MM.1S (cell line): ENCODE measurements around the gene C2CD3.

Source experiments
- DNase-seq: peaks from one replicate; pipeline ENCODE4 v3.0.0-alpha.2; 2015
- H2AFZ ChIP-seq: fragments of 300-600 bp; sonication (generic); 2 replicates; pipeline ENCODE4 v1.6.0; 2016; ENCODE audit warnings: antibody characterized with exemption, low read length
- H3F3A ChIP-seq: fragments of 300-600 bp; sonication (generic); 2 replicates; pipeline ENCODE4 v1.6.1; 2016; ENCODE audit warnings: mild to moderate bottlenecking, antibody characterized with exemption, low read length, moderate library complexity, mixed read lengths; ENCODE audit not compliant: insufficient read depth
- H3K27ac ChIP-seq: fragments of 300-600 bp; sonication (generic); 2 replicates; pipeline ENCODE4 v1.5.1; 2016; ENCODE audit warnings: mild to moderate bottlenecking, low read length
- H3K27me3 ChIP-seq: fragments of 300-600 bp; sonication (generic); replicated peaks from 2 replicates; pipeline ENCODE4 v1.6.0; 2016; ENCODE audit warnings: low read length; ENCODE audit not compliant: insufficient read depth
- H3K36me3 ChIP-seq: fragments of 300-600 bp; sonication (generic); replicated peaks from 2 replicates; pipeline ENCODE4 v1.6.1; 2016; ENCODE audit warnings: mild to moderate bottlenecking, low read length, mixed read lengths; ENCODE audit not compliant: insufficient read depth
- H3K4me1 ChIP-seq: fragments of 300-600 bp; sonication (generic); 2 replicates; pipeline ENCODE4 v1.6.1; 2016; ENCODE audit warnings: low read length, mixed read lengths
- H3K4me2 ChIP-seq: fragments of 300-600 bp; sonication (generic); 2 replicates; pipeline ENCODE4 v1.6.0; 2016; ENCODE audit warnings: low read depth, low read length
- H3K4me3 ChIP-seq: fragments of 300-600 bp; sonication (generic); 2 replicates; pipeline ENCODE4 v1.5.1; 2016; ENCODE audit warnings: low read length, mixed read lengths
- H3K79me2 ChIP-seq: fragments of 300-600 bp; sonication (generic); 2 replicates; pipeline ENCODE4 v1.6.1; 2016; ENCODE audit warnings: mixed run types, low read length, mixed read lengths
- H3K9ac ChIP-seq: fragments of 300-600 bp; sonication (generic); 2 replicates; pipeline ENCODE4 v1.6.1; 2016; ENCODE audit warnings: low read length, mixed read lengths
- H3K9me2 ChIP-seq: fragments of 300-600 bp; sonication (generic); replicated peaks from 2 replicates; pipeline ENCODE4 v1.6.1; 2016; ENCODE audit warnings: mild to moderate bottlenecking, low read length, mixed read lengths; ENCODE audit not compliant: insufficient read depth
- H3K9me3 ChIP-seq: fragments of 300-600 bp; sonication (generic); replicated peaks from 2 replicates; pipeline ENCODE4 v1.6.1; 2016; ENCODE audit warnings: mild to moderate bottlenecking, low read length, mixed read lengths; ENCODE audit not compliant: insufficient read depth
- H4K20me1 ChIP-seq: fragments of 300-600 bp; sonication (generic); 2 replicates; pipeline ENCODE4 v1.6.1; 2016; ENCODE audit warnings: mild to moderate bottlenecking, low read length, moderate library complexity, mixed read lengths; ENCODE audit not compliant: insufficient read depth
- EZH2 ChIP-seq: fragments of 300-600 bp; sonication (generic); optimal IDR thresholded peaks from 2 replicates; pipeline ENCODE3; 2017; ENCODE audit warnings: low read depth, mild to moderate bottlenecking, antibody characterized with exemption, low read length, mixed read lengths
- EZH2phosphoT487 ChIP-seq: fragments of 300-600 bp; sonication (generic); IDR thresholded peaks from 2 replicates; pipeline ENCODE4 v1.6.1; 2018; ENCODE audit warnings: antibody characterized with exemption, low read length
- TF ChIP-seq, protein P1 (sequence below): fragments of 300-600 bp; sonication (generic); IDR thresholded peaks from 2 replicates; pipeline ENCODE4 v1.5.1; 2016; ENCODE audit warnings: antibody characterized with exemption, low read length, mixed read lengths

Gene C2CD3

DNA sequence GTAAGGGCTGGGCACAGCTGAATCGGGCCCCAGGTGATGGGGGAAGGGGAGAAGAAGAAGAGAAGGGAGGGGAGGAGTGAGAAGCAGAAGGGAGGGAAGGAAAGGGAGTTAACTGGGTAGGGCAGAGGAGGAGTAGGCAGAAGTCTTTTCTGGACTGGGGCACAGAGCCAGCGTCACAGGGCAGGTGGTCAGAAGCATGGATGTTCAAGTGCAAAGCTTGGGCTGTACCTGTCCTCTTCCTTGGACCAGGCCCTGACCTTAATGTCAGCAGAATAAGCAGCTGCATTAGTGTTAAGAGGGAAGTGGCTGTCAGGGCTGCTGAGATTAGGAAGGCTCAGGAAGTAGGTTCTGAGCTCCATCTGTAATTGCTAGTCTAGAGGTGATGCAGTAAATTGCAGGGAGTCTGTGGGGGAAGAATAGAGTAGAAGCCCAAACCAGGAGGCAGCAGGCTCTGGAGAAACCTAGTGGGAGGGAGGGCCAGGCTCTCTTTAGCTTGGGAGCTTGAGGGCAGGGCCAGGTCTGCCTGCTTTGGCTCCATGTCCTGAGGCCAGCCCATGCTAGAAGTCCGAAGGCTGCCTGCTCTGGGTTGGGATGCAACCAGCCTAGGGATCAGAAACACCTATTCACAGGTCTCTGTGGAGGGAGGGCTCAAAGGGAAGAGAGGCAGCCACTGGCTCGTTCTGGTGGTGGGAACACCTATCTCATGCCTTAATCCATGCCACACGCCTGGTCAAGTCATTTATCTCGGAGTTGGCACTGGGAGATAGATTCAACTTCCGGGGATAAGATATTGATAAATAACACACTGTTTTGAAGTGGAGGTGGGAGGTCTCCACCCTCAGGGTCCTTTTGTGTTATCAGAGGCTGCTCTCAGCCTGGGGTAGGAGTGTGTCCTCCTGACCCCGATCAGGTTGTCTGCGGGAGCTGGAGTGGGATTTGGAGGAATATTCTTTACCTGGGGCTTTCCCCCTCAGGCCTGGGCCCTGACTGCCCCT lies 160.2 kb downstream of the C2CD3 start:
- H3K79me2 ChIP-seq, result no peaks in the 10 kb centered on the region
- H3F3A ChIP-seq, result peaks cover 13% of the 10 kb centered on the region
- no peak overlapping the region for H3K4me3 ChIP-seq
- H3K4me2 ChIP-seq, result no peak overlapping the region
- no peaks in the 10 kb centered on the region for H3K27me3 ChIP-seq
- no peak overlapping the region for H3K27ac ChIP-seq
- H2AFZ ChIP-seq, result no peak overlapping the region
- H3K9ac ChIP-seq, result no peak overlapping the region
- peaks cover 18% of the 10 kb centered on the region for H3K4me1 ChIP-seq
- DNase-seq, result no peak
- no peaks in the 10 kb centered on the region for H3K9me2 ChIP-seq
- TF ChIP-seq, protein P1, sequence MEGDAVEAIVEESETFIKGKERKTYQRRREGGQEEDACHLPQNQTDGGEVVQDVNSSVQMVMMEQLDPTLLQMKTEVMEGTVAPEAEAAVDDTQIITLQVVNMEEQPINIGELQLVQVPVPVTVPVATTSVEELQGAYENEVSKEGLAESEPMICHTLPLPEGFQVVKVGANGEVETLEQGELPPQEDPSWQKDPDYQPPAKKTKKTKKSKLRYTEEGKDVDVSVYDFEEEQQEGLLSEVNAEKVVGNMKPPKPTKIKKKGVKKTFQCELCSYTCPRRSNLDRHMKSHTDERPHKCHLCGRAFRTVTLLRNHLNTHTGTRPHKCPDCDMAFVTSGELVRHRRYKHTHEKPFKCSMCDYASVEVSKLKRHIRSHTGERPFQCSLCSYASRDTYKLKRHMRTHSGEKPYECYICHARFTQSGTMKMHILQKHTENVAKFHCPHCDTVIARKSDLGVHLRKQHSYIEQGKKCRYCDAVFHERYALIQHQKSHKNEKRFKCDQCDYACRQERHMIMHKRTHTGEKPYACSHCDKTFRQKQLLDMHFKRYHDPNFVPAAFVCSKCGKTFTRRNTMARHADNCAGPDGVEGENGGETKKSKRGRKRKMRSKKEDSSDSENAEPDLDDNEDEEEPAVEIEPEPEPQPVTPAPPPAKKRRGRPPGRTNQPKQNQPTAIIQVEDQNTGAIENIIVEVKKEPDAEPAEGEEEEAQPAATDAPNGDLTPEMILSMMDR, result no peak
- TF ChIP-seq EZH2phosphoT487 (no peak), EZH2 (no peak)
- H4K20me1 ChIP-seq, result no peaks in the 10 kb centered on the region
- no peaks in the 10 kb centered on the region for H3K36me3 ChIP-seq
- H3K9me3 ChIP-seq, result no peaks in the 10 kb centered on the region

DNA sequence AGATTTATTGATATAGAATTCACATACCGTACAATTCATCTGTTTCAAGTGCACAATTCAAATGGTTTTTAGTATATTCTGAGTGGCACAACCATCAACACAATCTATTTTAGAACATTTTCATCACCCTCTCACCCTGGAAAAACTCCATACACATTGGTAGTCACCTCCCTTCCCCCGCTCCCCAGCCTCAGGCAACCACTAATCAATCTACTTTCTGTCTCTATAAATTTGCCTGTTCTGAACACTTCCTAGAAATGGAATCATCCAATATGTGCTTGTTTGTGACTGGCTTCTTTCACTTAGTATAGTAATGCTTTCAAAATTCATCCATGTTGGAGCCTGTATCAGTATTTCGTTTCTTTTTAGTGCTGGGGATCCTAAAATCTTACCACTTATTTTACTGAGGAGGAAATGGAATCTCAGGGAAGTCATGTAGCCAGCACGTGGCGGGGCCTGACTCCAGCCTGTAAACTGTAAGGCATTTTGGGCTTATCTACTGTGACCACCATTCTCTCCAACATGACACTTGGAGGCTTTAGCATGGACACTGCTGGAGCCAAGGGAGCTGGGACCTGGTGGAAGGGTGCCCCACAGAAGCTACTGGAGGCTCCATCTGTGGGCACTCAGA lies 161.0 kb downstream of the C2CD3 start:
- TF ChIP-seq EZH2phosphoT487 (no peak), EZH2 (no peak)
- TF ChIP-seq, protein P1, result no peak
- no peaks in the 10 kb centered on the region for H3K36me3 ChIP-seq
- H4K20me1 ChIP-seq, result no peaks in the 10 kb centered on the region
- H3K4me2 ChIP-seq, result no peak overlapping the region
- H3F3A ChIP-seq, result peaks cover 6% of the 10 kb centered on the region; the same call in 1 of the 2 replicates
- no peak for DNase-seq
- H3K4me1 ChIP-seq, result peaks cover 10% of the 10 kb centered on the region
- no peak overlapping the region for H3K4me3 ChIP-seq
- H3K9me2 ChIP-seq, result no peaks in the 10 kb centered on the region
- H2AFZ ChIP-seq, result no peak overlapping the region
- H3K9ac ChIP-seq, result no peak overlapping the region
- no peaks in the 10 kb centered on the region for H3K9me3 ChIP-seq
- H3K27me3 ChIP-seq, result no peaks in the 10 kb centered on the region
- H3K27ac ChIP-seq, result no peak overlapping the region
- no peaks in the 10 kb centered on the region for H3K79me2 ChIP-seq

DNA sequence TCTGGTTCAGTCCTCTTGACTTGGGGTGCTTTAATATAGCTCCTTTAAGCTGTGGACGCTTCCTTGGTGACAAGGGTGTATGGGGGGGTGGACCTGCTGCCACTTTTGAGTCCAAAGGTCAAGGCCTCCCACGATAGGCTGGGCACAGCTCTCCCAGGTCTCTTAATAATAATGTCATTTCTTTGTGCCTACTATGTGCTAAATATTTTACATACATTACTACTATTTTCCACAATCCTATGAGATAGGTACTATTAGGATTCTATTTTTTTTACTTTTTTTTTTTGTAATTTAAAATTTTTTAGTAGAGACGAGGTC lies 161.6 kb downstream of the C2CD3 start:
- H3F3A ChIP-seq, result no peaks in the 10 kb centered on the region
- DNase-seq, result no peak
- no peak overlapping the region for H3K4me3 ChIP-seq
- no peak overlapping the region for H3K9ac ChIP-seq
- H4K20me1 ChIP-seq, result no peaks in the 10 kb centered on the region
- H3K27me3 ChIP-seq, result no peaks in the 10 kb centered on the region
- H3K4me1 ChIP-seq, result peaks cover 4% of the 10 kb centered on the region
- H2AFZ ChIP-seq, result no peak overlapping the region
- no peaks in the 10 kb centered on the region for H3K9me3 ChIP-seq
- H3K79me2 ChIP-seq, result no peaks in the 10 kb centered on the region
- H3K36me3 ChIP-seq, result no peaks in the 10 kb centered on the region
- TF ChIP-seq, protein P1, result no peak
- no peak for TF ChIP-seq EZH2phosphoT487
- no peak for TF ChIP-seq EZH2
- H3K4me2 ChIP-seq, result no peak overlapping the region
- no peaks in the 10 kb centered on the region for H3K9me2 ChIP-seq
- H3K27ac ChIP-seq, result no peak overlapping the region
